Measurements from ENCODE around the gene HACL1. TPM values are rescaled to one million over a fixed set of nuclear protein-coding genes. Genes with fewer than 3 reads are reported as not detected.

Gene HACL1
- total and polyA plus RNA-seq, 2 donors (not counting 3 experiments of a cell fraction or from before 2014, with no cell fraction given) = 16.5 to 27.4 TPM

GRCh38 chr3:15538345-15538744, 63.0 kb downstream of the HACL1 start:
- FAIRE-seq = no peak
- Histone ChIP-seq H3K4me2 (ENCODE audit: insufficient read depth, low read length) (no peak overlapping the region), H3K27me3 (ENCODE audit: control insufficient read depth in 2 of 2, insufficient read depth in 2 of 2, low read length in 2 of 2) (no peaks in the 10 kb centered on the region), H3K79me2 (ENCODE audit: control insufficient read depth, insufficient read depth, low read length) (no peaks in the 10 kb centered on the region), H3K9me1 (replicated peaks; ENCODE audit: control insufficient read depth, extremely low read depth, insufficient read depth, low read length) (no peaks in the 10 kb centered on the region), H3K9me3 (replicated peaks; ENCODE audit: control insufficient read depth, insufficient read depth, low read length) (no peaks in the 10 kb centered on the region), H2AFZ (ENCODE audit: low read depth, low read length) (no peak overlapping the region), H4K20me1 (replicated peaks; ENCODE audit: control insufficient read depth, extremely low read depth, insufficient read depth, low read length) (no peaks in the 10 kb centered on the region), H3K27ac (ENCODE audit: insufficient read depth, low read depth, low read length) (no peak overlapping the region), H3K9ac (replicated peaks; ENCODE audit: extremely low read depth, insufficient read depth, low read length) (no peak overlapping the region), H3K4me3 (replicated peaks in 1 of 3; ENCODE audit: insufficient read depth in 1 of 3, low read depth in 1 of 3, low read length in 3 of 3) (no peak overlapping the region), H3K36me3 (ENCODE audit: control insufficient read depth in 2 of 2, extremely low read depth in 1 of 2, insufficient read depth in 2 of 2, low read length in 2 of 2) (no peaks in the 10 kb centered on the region), H3K4me1 (ENCODE audit: control insufficient read depth, extremely low read depth, insufficient read depth, low read length) (no peaks in the 10 kb centered on the region)
- BruUV-seq (replicated peaks) = no TSS peak
- CTCF ChIA-PET = no interaction called here
- POLR2A ChIA-PET = no interaction called here
- dilution Hi-C loops (cut with MboI; ENCODE audit: extremely low pct_ligation_motif_present, low sequenced_read_pairs) (no loop called here), intact Hi-C loops (cut with micrococcal nuclease) (no loop called here)
- no peak for DNase-seq (ENCODE audit: low read depth, low spot score)
- TF ChIP-seq GATA2 (IDR thresholded peaks at IDR 0.05; ENCODE audit: insufficient read depth, insufficient read length, low read depth, low read length) (no peak), EZH2 (IDR thresholded peaks at IDR 0.05; ENCODE audit: borderline replicate concordance, low read depth, low read length, severe bottlenecking) (no peak), POLR2AphosphoS5 (IDR thresholded peaks at IDR 0.05; ENCODE audit: insufficient read depth, low read depth, low read length) (no peak), FOS (IDR thresholded peaks at IDR 0.05; ENCODE audit: borderline replicate concordance, insufficient read depth, low read length) (no peak), POLR2A (IDR thresholded peaks at IDR 0.05; ENCODE audit: low read depth, low read length) (no peak), MYC (IDR thresholded peaks at IDR 0.05; ENCODE audit: low read depth, low read length) (no peak), JUN (IDR thresholded peaks at IDR 0.05; ENCODE audit: borderline replicate concordance, insufficient read depth, insufficient read length, low read depth) (no peak), CTCF (IDR thresholded peaks at IDR 0.05; ENCODE audit: extremely low read depth in 1 of 2, insufficient read depth in 1 of 2, low read depth in 1 of 2, low read length in 2 of 2) (no peak)
- TF ChIP-seq, protein P1, sequence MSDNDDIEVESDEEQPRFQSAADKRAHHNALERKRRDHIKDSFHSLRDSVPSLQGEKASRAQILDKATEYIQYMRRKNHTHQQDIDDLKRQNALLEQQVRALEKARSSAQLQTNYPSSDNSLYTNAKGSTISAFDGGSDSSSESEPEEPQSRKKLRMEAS (IDR thresholded peaks at IDR 0.05; ENCODE audit: insufficient read depth, insufficient read length) = no peak
